K562 (cell line): ENCODE results near the gene SLC2A13. TPM values are rescaled to one million over a fixed set of nuclear protein-coding genes. Genes with fewer than 3 reads are reported as not detected.

Experiments used
- ATAC-seq: fragments of 200-7000 bp; cut with Tn5 transposase; 3 replicates; pipeline ENCODE4 v1.9.1; 2020; ENCODE audit warnings: moderate library complexity
- BruUV-seq: library from RNA; stranded (reverse); fragments of 400-500 nt; replicated peaks from 2 replicates; lab custom pipeline; 2021; lab: Mats Ljungman, UMichigan
- CTCF ChIA-PET: fragments of 300-600 bp; formaldehyde crosslinking; extraction: SDS; loops from one replicate; lab custom pipeline; 2021; ENCODE audit warnings: low intra/inter-chr PET ratio; lab: Yijun Ruan, JAX
- POLR2A ChIA-PET: fragments of 300-600, 350-650 bp; sonication (Branson Sonifier 250); formaldehyde crosslinking; extraction: SDS; loops from one replicate; lab custom pipeline; 2021; ENCODE audit warnings: antibody characterized with exemption, inconsistent platforms; lab: Yijun Ruan, JAX
- DNase-seq, 4 experiments: peaks; one replicate each; pipeline versions ENCODE4 v3.0.0 to v3.0.0-alpha.2; 2011 to 2018; ENCODE audit warnings: low spot score in 3 of 4, mixed read lengths in 3 of 4; ENCODE audit errors: extremely low read depth in 1 of 4
- FAIRE-seq: peaks from 2 replicates; lab custom pipeline; 2011; peaks lifted over from hg19 to GRCh38; lab: Jason Lieb, UNC
- H2AFZ ChIP-seq: 2 replicates; pipeline ENCODE4 v1.6.0; 2011; ENCODE audit warnings: low read depth, low read length, control low read depth, inconsistent platforms
- H3K27ac ChIP-seq: fragments of 200-600 bp; 3 replicates; pipeline ENCODE4 v1.8.0; 2011; ENCODE audit warnings: low read depth, mild to moderate bottlenecking, control low read depth, inconsistent platforms, low read length, moderate library complexity, mixed read lengths; ENCODE audit errors: extremely low read depth
- H3K27me3 ChIP-seq, 2 experiments: fragments of 300-600 bp in 1 of 2; 2 replicates in 1 of 2; 3 replicates in 1 of 2; pipeline versions ENCODE4 v1.6.0 to v1.8.0; 2011; ENCODE audit warnings: inconsistent platforms in 2 of 2, low read length in 2 of 2, mild to moderate bottlenecking in 1 of 2, mixed read lengths in 1 of 2, moderate library complexity in 1 of 2; ENCODE audit not compliant: control insufficient read depth in 2 of 2, insufficient read depth in 2 of 2
- H3K36me3 ChIP-seq: fragments of 300-600 bp; 3 replicates; pipeline ENCODE4 v1.8.0; 2011; ENCODE audit warnings: mild to moderate bottlenecking, low read length, inconsistent platforms; ENCODE audit not compliant: control insufficient read depth, insufficient read depth
- H3K4me1 ChIP-seq, 2 experiments: fragments of 200-600 bp in 1 of 2; replicated peaks in 1 of 2; 2 replicates in 1 of 2; 3 replicates in 1 of 2; pipeline versions ENCODE4 v1.5.1 to v1.8.0; 2011; ENCODE audit warnings: inconsistent platforms in 2 of 2, low read length in 2 of 2, mild to moderate bottlenecking in 1 of 2, mixed read lengths in 1 of 2, moderate library complexity in 1 of 2; ENCODE audit not compliant: control insufficient read depth in 2 of 2, insufficient read depth in 2 of 2
- H3K4me2 ChIP-seq: 2 replicates; pipeline ENCODE4 v1.6.1; 2011; ENCODE audit warnings: low read length, control low read depth, inconsistent platforms, mixed read lengths; ENCODE audit not compliant: insufficient read depth
- H3K4me3 ChIP-seq: fragments of 200-600 bp; sonication (generic), shearing (Covaris generic); 2 replicates; pipeline ENCODE4 v1.5.1; 2016; ENCODE audit warnings: control low read depth, inconsistent platforms
- H3K79me2 ChIP-seq: fragments of 200-600 bp; 3 replicates; pipeline ENCODE4 v1.8.0; 2011; ENCODE audit warnings: low read length, inconsistent platforms; ENCODE audit not compliant: control insufficient read depth, insufficient read depth
- H3K9ac ChIP-seq, 2 experiments: 2 replicates each; pipeline versions ENCODE4 v1.6.0 to v1.6.1; 2011; ENCODE audit warnings: low read depth in 2 of 2, low read length in 2 of 2, control low read depth in 1 of 2, inconsistent platforms in 1 of 2, mild to moderate bottlenecking in 1 of 2, mixed read lengths in 1 of 2; ENCODE audit not compliant: insufficient read depth in 1 of 2
- H3K9me1 ChIP-seq: one replicate; pipeline ENCODE4 v1.6.0; 2011; ENCODE audit warnings: inconsistent platforms, mild to moderate bottlenecking, low read length, moderate library complexity; ENCODE audit not compliant: control insufficient read depth, insufficient read depth
- H3K9me3 ChIP-seq: replicated peaks from 2 replicates; pipeline ENCODE4 v1.5.1; 2011; ENCODE audit warnings: low read depth, low read length, inconsistent platforms; ENCODE audit not compliant: control insufficient read depth, insufficient read depth
- H4K20me1 ChIP-seq: replicated peaks from 2 replicates; pipeline ENCODE4 v1.6.1; 2011; ENCODE audit warnings: low read length, inconsistent platforms, mixed read lengths; ENCODE audit not compliant: control insufficient read depth, insufficient read depth
- CHD2 ChIP-seq: IDR thresholded peaks from 2 replicates; pipeline ENCODE4 v1.6.1; 2011; ENCODE audit warnings: low read depth, low read length
- CTBP1 ChIP-seq: fragments of 450-650 bp; IDR thresholded peaks from 2 replicates; pipeline ENCODE4 v1.6.1; 2016; ENCODE audit warnings: borderline replicate concordance
- E2F5 ChIP-seq: sonication (generic); formaldehyde crosslinking; IDR thresholded peaks from 2 replicates; pipeline ENCODE4 v1.8.0; 2022; ENCODE audit warnings: mild to moderate bottlenecking, missing genetic modification reagents
- E4F1 ChIP-seq: fragments of 250-450 bp; sonication (Bioruptor Pico); IDR thresholded peaks from 2 replicates; pipeline ENCODE4 v1.5.0; 2021; ENCODE audit warnings: mild to moderate bottlenecking, borderline replicate concordance
- GTF2E2 ChIP-seq: fragments of 200-800 bp; sonication (Bioruptor generic); IDR thresholded peaks from 2 replicates; pipeline ENCODE4 v1.6.1; 2016; ENCODE audit warnings: missing genetic modification characterization, missing compliant biosample characterization
- HDAC2 ChIP-seq: fragments of 450-650 bp; IDR thresholded peaks from 2 replicates; pipeline ENCODE4 v1.6.1; 2016; ENCODE audit warnings: mild to moderate bottlenecking
- MCM7 ChIP-seq, 2 experiments: fragments of 450-650 bp; IDR thresholded peaks; 2 replicates each; pipeline ENCODE4 v1.6.1; 2016 to 2018
- MEF2A ChIP-seq: IDR thresholded peaks from 2 replicates; pipeline ENCODE4 v1.6.1; 2011; ENCODE audit warnings: low read depth, mild to moderate bottlenecking, low read length, moderate library complexity; ENCODE audit not compliant: control insufficient read depth
- MITF ChIP-seq: IDR thresholded peaks from 2 replicates; pipeline ENCODE4 v1.6.1; 2014; ENCODE audit warnings: antibody characterized with exemption
- RBM34 ChIP-seq: fragments of 200-400 bp; formaldehyde crosslinking; IDR thresholded peaks from 2 replicates; pipeline ENCODE4 v1.6.1; 2018; ENCODE audit warnings: low read length, borderline replicate concordance; ENCODE audit not compliant: insufficient read depth
- USF2 ChIP-seq: sonication (generic); formaldehyde crosslinking; IDR thresholded peaks from 2 replicates; pipeline ENCODE4 v1.5.0; 2020; ENCODE audit warnings: missing genetic modification reagents
- ZNF445 ChIP-seq: fragments of 250-450 bp; sonication (Bioruptor Pico); IDR thresholded peaks from 2 replicates; pipeline ENCODE4 v1.4.0; 2020; ENCODE audit warnings: low read depth, mild to moderate bottlenecking, moderate library complexity
- ZNF512 ChIP-seq: IDR thresholded peaks from 2 replicates; pipeline ENCODE4 v1.6.1; 2016; ENCODE audit warnings: missing genetic modification characterization, missing compliant biosample characterization
- WGBS: fragments of 100-300 bp; shearing (Covaris generic); methylation state at CpG from one replicate; pipeline ENCODE4 v1.1.6; 2016; ENCODE audit warnings: low coverage, mixed read lengths; ENCODE audit not compliant: insufficient coverage; ENCODE audit errors: missing lambda C conversion rate; 5-methylcytosine and 5-hydroxymethylcytosine counted together
- in situ Hi-C: fragments of 300-500 bp; cut with MboI; formaldehyde crosslinking; loops from 4 replicates; pipeline ENCODE4 v1.15.0; 2018; ENCODE audit warnings: inconsistent platforms, mixed read lengths
- intact Hi-C: fragments of 100-400 bp; cut with micrococcal nuclease; formaldehyde crosslinking; loops from 2 replicates; pipeline ENCODE4 v1.14.2; 2022
- polyA plus RNA-seq, 8 experiments: library from polyadenylated mRNA; depleted of rRNA in 4 of 8; stranded (reverse) in 5 of 8; unstranded in 3 of 8; fragments of >200 nt; fragmentation: Nextera tagmentation in 2 of 8; fragmentation: Illumina TruSeq in 1 of 8; extraction: Ambion mirVana in 2 of 8; extraction: Trizol in 1 of 8; gene quantifications; 2 replicates each; pipeline versions ENCODE4 v1.2.1 to v1.2.3, GENCODE V29; 2011 to 2014; ENCODE audit warnings: inconsistent platforms in 1 of 8, missing spikeins in 1 of 8
- total RNA-seq, 7 experiments: library from RNA; depleted of rRNA in 6 of 7; stranded (reverse); fragments of >200 nt in 6 of 7; fragmentation: Illumina TruSeq in 2 of 7; extraction: Trizol in 2 of 7; gene quantifications; 2 replicates each; pipeline versions ENCODE4 v1.2.1 to v1.2.3, GENCODE V29; 2011 to 2021; ENCODE audit warnings: low replicate concordance in 1 of 7

The SLC2A13 gene
- total and polyA plus RNA-seq, 9 of the 15 experiments (the other 6 are each of a cell fraction or from before 2014, with no cell fraction given): 1.7 to 12.4 (median 9.0) TPM

- ChIA-PET POLR2A (no interaction called here), CTCF (no interaction called here)
- Histone ChIP-seq H3K4me3 (no peak overlapping the region), H3K27me3 (no peaks in the 10 kb centered on the region), H3K4me1 (no peaks in the 10 kb centered on the region), H2AFZ (no peak overlapping the region), H3K9me1 (no peaks in the 10 kb centered on the region), H4K20me1 (no peaks in the 10 kb centered on the region), H3K9ac (no peak overlapping the region), H3K27ac (no peak overlapping the region), H3K36me3 (no peaks in the 10 kb centered on the region), H3K4me2 (no peak overlapping the region), H3K9me3 (no peaks in the 10 kb centered on the region), H3K79me2 (no peaks in the 10 kb centered on the region)
- BruUV-seq: no TSS peak
- FAIRE-seq (no peak), DNase-seq (peak in 1 of 4 experiments; percentile 3), ATAC-seq (no peak)
- 49% methylated on average over 8 of the region's 10 CpGs for WGBS
- in situ Hi-C loops (no loop called here), intact Hi-C loops (no loop called here)
- TF ChIP-seq CTBP1 (no peak), USF2 (CRISPR knock-in tag) (no peak), RBM34 (no peak), E2F5 (CRISPR knock-in tag) (no peak), ZNF445 (no peak), CHD2 (no peak), GTF2E2 (tag) (no peak), ZNF512 (no peak), MITF (no peak), MEF2A (no peak), HDAC2 (no peak), E4F1 (CRISPR knock-in tag) (no peak), MCM7 (IDR thresholded peaks at IDR 0.05) (no peak)
These were observed 41.2 kb upstream of the SLC2A13 start for GRCh38 chr12:40146800-40147797.
